Trophoblast cell (in vitro differentiated cells and primary cell): ENCODE results near the gene TFCP2L1.

ENCODE experiments used
- DNase-seq, 2 donors: peaks; one replicate each; pipeline ENCODE4 v3.0.0-alpha.2; 2016
- H2AFZ ChIP-seq: 2 replicates; pipeline ENCODE4 v1.6.1; 2013; ENCODE audit warnings: low read length, moderate library complexity, mild to moderate bottlenecking; ENCODE audit not compliant: insufficient read depth, poor library complexity
- H2AK5ac ChIP-seq: 2 replicates; pipeline ENCODE4 v1.6.1; 2013; ENCODE audit warnings: mild to moderate bottlenecking, low read length
- H2BK120ac ChIP-seq: 2 replicates; pipeline ENCODE4 v1.6.1; 2013; ENCODE audit warnings: low read length, mild to moderate bottlenecking, moderate library complexity; ENCODE audit not compliant: insufficient read depth, poor library complexity
- H2BK12ac ChIP-seq: 2 replicates; pipeline ENCODE4 v1.6.1; 2013; ENCODE audit warnings: mild to moderate bottlenecking, low read length, moderate library complexity
- H2BK5ac ChIP-seq: 2 replicates; pipeline ENCODE4 v1.6.1; 2013; ENCODE audit warnings: low read length, low read depth, moderate library complexity, mild to moderate bottlenecking; ENCODE audit not compliant: poor library complexity
- H3K14ac ChIP-seq: 2 replicates; pipeline ENCODE4 v1.6.1; 2013; ENCODE audit warnings: mild to moderate bottlenecking, low read length
- H3K18ac ChIP-seq: 2 replicates; pipeline ENCODE4 v1.6.1; 2013; ENCODE audit warnings: mild to moderate bottlenecking, low read length
- H3K23ac ChIP-seq: 2 replicates; pipeline ENCODE4 v1.6.1; 2013; ENCODE audit warnings: low read length
- H3K27ac ChIP-seq: 2 replicates; pipeline ENCODE4 v1.5.1; 2013; ENCODE audit warnings: low read depth, mild to moderate bottlenecking, inconsistent platforms, low read length, moderate library complexity
- H3K27me3 ChIP-seq: 2 replicates; pipeline ENCODE4 v1.6.1; 2013; ENCODE audit warnings: inconsistent platforms, mild to moderate bottlenecking, low read length, moderate library complexity; ENCODE audit not compliant: insufficient read depth
- H3K36me3 ChIP-seq, 2 experiments: 1 replicate in 1 of 2; 2 replicates in 1 of 2; pipeline ENCODE4 v1.6.1; 2013; ENCODE audit warnings: low read length in 2 of 2, mild to moderate bottlenecking in 2 of 2, moderate library complexity in 1 of 2; ENCODE audit not compliant: insufficient read depth in 2 of 2, control insufficient read depth in 1 of 2
- H3K4ac ChIP-seq: 2 replicates; pipeline ENCODE4 v1.6.1; 2013; ENCODE audit warnings: low read depth, mild to moderate bottlenecking, low read length, moderate library complexity
- H3K4me1 ChIP-seq, 2 experiments: 1 replicate in 1 of 2; 2 replicates in 1 of 2; pipeline ENCODE4 v1.6.1; 2013; ENCODE audit warnings: low read length in 2 of 2, mild to moderate bottlenecking in 2 of 2, moderate library complexity in 1 of 2; ENCODE audit not compliant: insufficient read depth in 2 of 2, control insufficient read depth in 1 of 2
- H3K4me2 ChIP-seq: 2 replicates; pipeline ENCODE4 v1.6.1; 2013; ENCODE audit warnings: inconsistent platforms, mild to moderate bottlenecking, low read length, moderate library complexity
- H3K4me3 ChIP-seq: 2 replicates; pipeline ENCODE4 v1.5.1; 2013; ENCODE audit warnings: mild to moderate bottlenecking, low read depth, low read length, inconsistent platforms
- H3K79me1 ChIP-seq: one replicate; pipeline ENCODE4 v1.6.1; 2013; ENCODE audit warnings: low read length
- H3K79me2 ChIP-seq: 2 replicates; pipeline ENCODE4 v1.6.1; 2013; ENCODE audit warnings: low read length, mild to moderate bottlenecking; ENCODE audit not compliant: control insufficient read depth, insufficient read depth, poor library complexity
- H3K9ac ChIP-seq: 2 replicates; pipeline ENCODE4 v1.6.1; 2013; ENCODE audit warnings: mild to moderate bottlenecking, low read length
- H3K9me3 ChIP-seq: 2 replicates; pipeline ENCODE4 v1.6.1; 2013; ENCODE audit warnings: low read depth, mild to moderate bottlenecking, control low read depth, inconsistent platforms, low read length; ENCODE audit not compliant: insufficient read depth
- H4K12ac ChIP-seq: 2 replicates; pipeline ENCODE4 v1.6.1; 2013; ENCODE audit warnings: low read depth, mild to moderate bottlenecking, low read length, moderate library complexity
- H4K8ac ChIP-seq: 2 replicates; pipeline ENCODE4 v1.6.1; 2013; ENCODE audit warnings: low read depth, mild to moderate bottlenecking, low read length, moderate library complexity
- H4K91ac ChIP-seq: one replicate; pipeline ENCODE4 v1.6.1; 2013; ENCODE audit warnings: low read depth, mild to moderate bottlenecking, low read length, moderate library complexity
- WGBS: extraction: QIAGEN DNeasy Blood & Tissue Kit; methylation state at CpG from one replicate; pipeline ENCODE4 v1.1.7; 2013; ENCODE audit warnings: missing lambda C conversion rate; ENCODE audit not compliant: insufficient read length, insufficient coverage; ENCODE audit errors: extremely low coverage; 5-methylcytosine and 5-hydroxymethylcytosine counted together

Gene TFCP2L1

GRCh38 chr2:121266543-121267106 lies 18.4 kb downstream of the TFCP2L1 start:
- H2AFZ ChIP-seq: no peak overlapping the region
- H2BK120ac ChIP-seq: no peak overlapping the region
- no peak overlapping the region for H3K4me2 ChIP-seq
- H2BK12ac ChIP-seq: no peak overlapping the region
- H3K4me3 ChIP-seq: no peak overlapping the region
- H3K9ac ChIP-seq: no peak overlapping the region
- H3K4me1 ChIP-seq: peaks cover 0 to 3% of the 10 kb centered on the region in 2 experiments
- H3K18ac ChIP-seq: no peak overlapping the region
- no peaks in the 10 kb centered on the region for H3K9me3 ChIP-seq
- H3K27ac ChIP-seq: no peak overlapping the region
- DNase-seq: no peak
- H4K8ac ChIP-seq: no peak overlapping the region
- no peak overlapping the region for H3K14ac ChIP-seq
- H3K27me3 ChIP-seq: no peaks in the 10 kb centered on the region
- H3K79me1 ChIP-seq: no peaks in the 10 kb centered on the region
- H3K36me3 ChIP-seq: no peaks in the 10 kb centered on the region
- no peak overlapping the region for H3K23ac ChIP-seq
- H2AK5ac ChIP-seq: no peak overlapping the region
- no peaks in the 10 kb centered on the region for H3K79me2 ChIP-seq
- H3K4ac ChIP-seq: no peak overlapping the region
- no peak overlapping the region for H2BK5ac ChIP-seq
- WGBS: no CpG with 5 or more reads among the region's 6 CpGs
- H4K91ac ChIP-seq: no peak overlapping the region
- no peak overlapping the region for H4K12ac ChIP-seq

DNA sequence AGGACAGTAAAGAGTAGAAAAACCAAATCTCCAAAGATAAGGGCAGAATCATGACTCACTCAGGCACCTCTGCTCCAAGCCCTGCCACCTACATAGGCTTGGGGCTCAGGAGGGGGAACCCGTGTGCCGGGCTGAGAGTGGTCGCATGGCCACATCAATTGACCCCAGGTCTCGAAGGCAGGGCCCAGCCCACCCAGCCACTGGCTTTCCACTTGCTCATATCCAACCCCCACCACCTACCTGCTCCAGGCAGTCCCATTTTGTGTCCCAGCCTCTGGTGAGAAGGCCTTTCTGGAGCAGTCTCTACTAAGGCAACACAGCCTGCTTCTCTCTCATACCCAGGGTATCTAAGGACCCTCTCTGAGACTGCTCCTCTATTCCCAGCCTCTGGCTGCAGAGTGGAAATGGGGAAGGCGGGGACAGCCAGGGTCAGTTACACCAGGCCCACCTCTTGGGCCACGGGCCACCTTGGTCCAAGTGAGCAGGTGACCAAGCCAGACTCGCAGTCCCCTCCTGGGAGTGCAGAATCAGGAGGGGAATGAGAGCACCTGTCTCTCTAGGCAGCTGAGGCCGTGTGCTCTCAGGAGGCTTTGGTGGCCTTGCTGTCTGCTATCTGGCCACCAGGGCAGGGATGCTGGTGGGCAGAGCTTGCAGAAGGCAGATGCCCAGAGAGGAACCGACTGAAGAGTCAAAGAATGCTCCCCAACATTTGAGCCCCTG lies 20.8 kb downstream of the TFCP2L1 start:
- Histone ChIP-seq H3K14ac (no peak overlapping the region), H4K12ac (no peak overlapping the region), H2AFZ (no peak overlapping the region), H3K4me3 (no peak overlapping the region), H3K18ac (no peak overlapping the region), H3K4me1 (peaks cover 0 to 3% of the 10 kb centered on the region in 2 experiments), H3K27me3 (no peaks in the 10 kb centered on the region), H3K4ac (no peak overlapping the region), H4K8ac (no peak overlapping the region), H3K23ac (peak overlapping the region; percentile 86), H4K91ac (peak overlapping the region; percentile 13), H3K36me3 (no peaks in the 10 kb centered on the region), H3K79me1 (no peaks in the 10 kb centered on the region), H2BK120ac (no peak overlapping the region), H2BK5ac (no peak overlapping the region), H2BK12ac (no peak overlapping the region), H3K9ac (no peak overlapping the region), H3K9me3 (peaks cover 2% of the 10 kb centered on the region), H3K27ac (no peak overlapping the region), H3K79me2 (no peaks in the 10 kb centered on the region), H2AK5ac (peak overlapping the region; percentile 24), H3K4me2 (no peak overlapping the region)
- no CpG with 5 or more reads among the region's 9 CpGs for WGBS
- no peak for DNase-seq

GRCh38 chr2:121260370-121261154 lies 24.4 kb downstream of the TFCP2L1 start:
- Histone ChIP-seq H4K91ac (no peak overlapping the region), H3K36me3 (no peaks in the 10 kb centered on the region), H3K27me3 (no peaks in the 10 kb centered on the region), H3K4ac (no peak overlapping the region), H4K12ac (no peak overlapping the region), H3K18ac (no peak overlapping the region), H3K4me2 (no peak overlapping the region), H3K9me3 (peaks cover 2% of the 10 kb centered on the region), H2BK12ac (no peak overlapping the region), H3K23ac (no peak overlapping the region), H2AFZ (no peak overlapping the region), H3K9ac (no peak overlapping the region), H3K4me1 (peaks cover 0 to 3% of the 10 kb centered on the region in 2 experiments), H2BK5ac (no peak overlapping the region), H2AK5ac (no peak overlapping the region), H3K27ac (no peak overlapping the region), H3K79me1 (no peaks in the 10 kb centered on the region), H3K14ac (no peak overlapping the region), H3K79me2 (no peaks in the 10 kb centered on the region), H2BK120ac (no peak overlapping the region), H4K8ac (no peak overlapping the region), H3K4me3 (no peak overlapping the region)
- WGBS: no CpG with 5 or more reads among the region's 12 CpGs
- no peak for DNase-seq

DNA sequence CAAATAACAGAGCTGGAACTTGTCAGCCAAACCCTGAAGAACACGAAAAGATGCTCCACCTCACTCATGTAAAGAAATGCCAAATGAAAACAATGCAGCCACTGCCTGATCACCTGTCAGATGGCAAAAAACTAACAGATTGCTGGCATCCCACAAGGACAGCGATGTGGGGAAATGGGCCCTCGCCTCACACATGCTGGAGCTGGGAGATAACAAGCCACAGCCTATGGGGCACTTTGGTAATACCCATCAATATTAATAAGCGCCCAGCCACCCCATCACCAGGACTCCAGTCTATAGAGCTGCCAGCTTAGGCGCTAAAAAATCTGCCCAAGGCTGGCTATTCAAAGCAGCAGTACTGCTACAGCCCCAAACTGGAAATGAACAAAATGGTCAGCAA lies 27.0 kb downstream of the TFCP2L1 start:
- H4K8ac ChIP-seq: no peak overlapping the region
- no CpG with 5 or more reads among the region's 5 CpGs for WGBS
- no peak overlapping the region for H3K14ac ChIP-seq
- H2AK5ac ChIP-seq: no peak overlapping the region
- H3K27me3 ChIP-seq: no peaks in the 10 kb centered on the region
- H3K4ac ChIP-seq: no peak overlapping the region
- H3K79me2 ChIP-seq: no peaks in the 10 kb centered on the region
- H2BK120ac ChIP-seq: no peak overlapping the region
- H3K36me3 ChIP-seq: no peaks in the 10 kb centered on the region
- no peak overlapping the region for H3K9ac ChIP-seq
- H3K4me1 ChIP-seq: no peaks in the 10 kb centered on the region
- H2BK12ac ChIP-seq: no peak overlapping the region
- DNase-seq: no peak
- H3K79me1 ChIP-seq: no peaks in the 10 kb centered on the region
- H3K4me2 ChIP-seq: no peak overlapping the region
- H3K4me3 ChIP-seq: no peak overlapping the region
- H4K12ac ChIP-seq: no peak overlapping the region
- H3K27ac ChIP-seq: no peak overlapping the region
- H4K91ac ChIP-seq: no peak overlapping the region
- no peak overlapping the region for H3K23ac ChIP-seq
- no peak overlapping the region for H2BK5ac ChIP-seq
- no peak overlapping the region for H2AFZ ChIP-seq
- H3K18ac ChIP-seq: no peak overlapping the region
- peaks cover 5% of the 10 kb centered on the region for H3K9me3 ChIP-seq
